ENCODE results near the gene RBM33. TPM values are rescaled to one million over a fixed set of nuclear protein-coding genes. Genes with fewer than 3 reads are reported as not detected.

Gene RBM33
- total RNA-seq, 1 experiment from 2014 or later: 61.1 TPM

- CTCF ChIA-PET: no interaction called here
- DNase-seq (ENCODE audit: low read depth, low spot score): no peak
Observed at GRCh38 chr7:155766386-155766785, 121.9 kb downstream of the RBM33 start.

GRCh38 chr7:155766966-155767916 lies 122.8 kb downstream of the RBM33 start:
- DNase-seq (ENCODE audit: low read depth, low spot score) (no peak), ATAC-seq (no peak)
- H3K4me1 ChIP-seq (ENCODE audit: control insufficient read depth, insufficient read depth, low read length): no peaks in the 10 kb centered on the region
- H3K27me3 ChIP-seq (ENCODE audit: control insufficient read depth, insufficient read depth, low read length): no peaks in the 10 kb centered on the region
- peaks cover 8% of the 10 kb centered on the region for H3K36me3 ChIP-seq (ENCODE audit: control insufficient read depth, insufficient read depth, low read length)
- no peak overlapping the region for H3K27ac ChIP-seq (ENCODE audit: low read length)
- no peaks in the 10 kb centered on the region for H3K9me3 ChIP-seq (ENCODE audit: control insufficient read depth, insufficient read depth, low read depth, low read length)
- ChIA-PET POLR2A (no interaction called here), CTCF (interaction anchor here (0.6 to 1.5 kb wide), 3 partner anchors 17 to 386 kb away, joined by 3 to 4 read pairs (median 4); no protein-coding TSS in a partner anchor)
- H3K4me3 ChIP-seq (ENCODE audit: low read depth in 2 of 2, low read length in 2 of 2): no peak overlapping the region
- in situ Hi-C loops (cut with HindIII; ENCODE audit: low pct_unique_long_range_greater_than_20kb, low sequenced_read_pairs) (no loop called here), intact Hi-C loops (cut with micrococcal nuclease; ENCODE audit: unreplicated experiment) (no loop called here)
- BruUV-seq (replicated peaks): TSS peak; percentile 21
- TF ChIP-seq POLR2AphosphoS5 (IDR thresholded peaks at IDR 0.05; ENCODE audit: low read depth, low read length): no peak
- no peak for TF ChIP-seq SIN3A (IDR thresholded peaks at IDR 0.05; ENCODE audit: borderline replicate concordance, insufficient read depth, low read depth, low read length)
- TF ChIP-seq CTCF (IDR thresholded peaks at IDR 0.05): no peak
- TF ChIP-seq REST (IDR thresholded peaks at IDR 0.05; ENCODE audit: insufficient read depth in 1 of 2, low read depth in 2 of 2, low read length in 1 of 2): no peak
- TF ChIP-seq TCF7L2 (IDR thresholded peaks at IDR 0.05; ENCODE audit: low read depth, low read length): no peak

More at GRCh38 chr7:155766386-155766785, 121.9 kb downstream of the RBM33 start:
- intact Hi-C loops (cut with micrococcal nuclease; ENCODE audit: unreplicated experiment): no loop called here
- no TSS peak for BruUV-seq (replicated peaks)
- Histone ChIP-seq H3K4me1 (ENCODE audit: control insufficient read depth, insufficient read depth, low read length) (no peaks in the 10 kb centered on the region), H3K9me3 (ENCODE audit: control insufficient read depth, insufficient read depth, low read depth, low read length) (no peaks in the 10 kb centered on the region), H3K36me3 (ENCODE audit: control insufficient read depth, insufficient read depth, low read length) (peaks cover 8% of the 10 kb centered on the region), H3K27ac (ENCODE audit: low read length) (no peak overlapping the region), H3K4me3 (ENCODE audit: low read depth in 2 of 2, low read length in 2 of 2) (no peak overlapping the region), H3K27me3 (ENCODE audit: control insufficient read depth, insufficient read depth, low read length) (no peaks in the 10 kb centered on the region)
- TF ChIP-seq CTCF (IDR thresholded peaks at IDR 0.05) (no peak), TCF7L2 (IDR thresholded peaks at IDR 0.05; ENCODE audit: low read depth, low read length) (no peak)
- ATAC-seq: no peak
- in situ Hi-C loops (cut with HindIII; ENCODE audit: low pct_unique_long_range_greater_than_20kb, low sequenced_read_pairs): no loop called here
- POLR2A ChIA-PET: no interaction called here
